Hematopoietic multipotent progenitor cell treated with erythropoietin and hydrocortisone succinate and interleukin-3 and kit ligand, for 15 days (in vitro differentiated cells): Measurements from ENCODE around the gene MINPP1.
"Not testable (repeated sequence)": the region's sequence is repeated elsewhere in the genome, so short reads cannot be mapped to it uniquely, and the experiment has no call there.

Experiments
- DNase-seq: peaks from one replicate; pipeline ENCODE4 v3.0.0-alpha.2; 2015; ENCODE audit warnings: low spot score

MINPP1 gene

GRCh38 chr10:87565010-87565409, 60.3 kb downstream of the MINPP1 start:
- no peak for DNase-seq

- DNase-seq, result no peak
Observed at GRCh38 chr10:87575851-87576250, 71.2 kb downstream of the MINPP1 start.

- no peak for DNase-seq
Observed at GRCh38 chr10:87578160-87578841, 73.6 kb downstream of the MINPP1 start.

- DNase-seq, result no peak
Observed at GRCh38 chr10:87578842-87579401, 74.2 kb downstream of the MINPP1 start.

- DNase-seq, result no peak
Observed at GRCh38 chr10:87579563-87579962, 74.9 kb downstream of the MINPP1 start.

GRCh38 chr10:87580016-87580415, 75.3 kb downstream of the MINPP1 start:
- DNase-seq, result no peak

GRCh38 chr10:87585565-87586514, 81.1 kb downstream of the MINPP1 start:
- no peak for DNase-seq

GRCh38 chr10:87589645-87590051, 85.0 kb downstream of the MINPP1 start:
- no peak for DNase-seq

- DNase-seq, result no peak
Observed at GRCh38 chr10:87590705-87591588, 86.3 kb downstream of the MINPP1 start.

- DNase-seq, result no peak
Observed at GRCh38 chr10:87591589-87591886, 86.8 kb downstream of the MINPP1 start.

- not testable (repeated sequence) for DNase-seq
Observed at GRCh38 chr10:87592920-87593319, 88.2 kb downstream of the MINPP1 start.

GRCh38 chr10:87593702-87594101, 89.0 kb downstream of the MINPP1 start:
- DNase-seq, result no peak

- DNase-seq, result no peak
Observed at GRCh38 chr10:87594181-87594580, 89.5 kb downstream of the MINPP1 start.

- no peak for DNase-seq
Observed at GRCh38 chr10:87594864-87595263, 90.2 kb downstream of the MINPP1 start.

GRCh38 chr10:87596351-87596750, 91.7 kb downstream of the MINPP1 start:
- no peak for DNase-seq

- no peak for DNase-seq
Observed at GRCh38 chr10:87598700-87599099, 94.0 kb downstream of the MINPP1 start.

GRCh38 chr10:87600581-87600980, 95.9 kb downstream of the MINPP1 start:
- no peak for DNase-seq
